A549 treated with AZD9567 at 1 μM for 4 hours (cell line): ENCODE results near the gene TRIM37. TPM values are rescaled to one million over a fixed set of nuclear protein-coding genes. Genes with fewer than 3 reads are reported as not detected.

Experiments
- total RNA-seq: library from RNA; stranded (reverse); fragments of 200-300 nt; extraction: Qiagen RNA extraction; gene quantifications from 5 replicates; pipeline ENCODE4 v1.2.3, GENCODE V29; 2022; ENCODE audit not compliant: insufficient read depth

Gene TRIM37, protein sequence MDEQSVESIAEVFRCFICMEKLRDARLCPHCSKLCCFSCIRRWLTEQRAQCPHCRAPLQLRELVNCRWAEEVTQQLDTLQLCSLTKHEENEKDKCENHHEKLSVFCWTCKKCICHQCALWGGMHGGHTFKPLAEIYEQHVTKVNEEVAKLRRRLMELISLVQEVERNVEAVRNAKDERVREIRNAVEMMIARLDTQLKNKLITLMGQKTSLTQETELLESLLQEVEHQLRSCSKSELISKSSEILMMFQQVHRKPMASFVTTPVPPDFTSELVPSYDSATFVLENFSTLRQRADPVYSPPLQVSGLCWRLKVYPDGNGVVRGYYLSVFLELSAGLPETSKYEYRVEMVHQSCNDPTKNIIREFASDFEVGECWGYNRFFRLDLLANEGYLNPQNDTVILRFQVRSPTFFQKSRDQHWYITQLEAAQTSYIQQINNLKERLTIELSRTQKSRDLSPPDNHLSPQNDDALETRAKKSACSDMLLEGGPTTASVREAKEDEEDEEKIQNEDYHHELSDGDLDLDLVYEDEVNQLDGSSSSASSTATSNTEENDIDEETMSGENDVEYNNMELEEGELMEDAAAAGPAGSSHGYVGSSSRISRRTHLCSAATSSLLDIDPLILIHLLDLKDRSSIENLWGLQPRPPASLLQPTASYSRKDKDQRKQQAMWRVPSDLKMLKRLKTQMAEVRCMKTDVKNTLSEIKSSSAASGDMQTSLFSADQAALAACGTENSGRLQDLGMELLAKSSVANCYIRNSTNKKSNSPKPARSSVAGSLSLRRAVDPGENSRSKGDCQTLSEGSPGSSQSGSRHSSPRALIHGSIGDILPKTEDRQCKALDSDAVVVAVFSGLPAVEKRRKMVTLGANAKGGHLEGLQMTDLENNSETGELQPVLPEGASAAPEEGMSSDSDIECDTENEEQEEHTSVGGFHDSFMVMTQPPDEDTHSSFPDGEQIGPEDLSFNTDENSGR
- 19.3 to 33.1 TPM (median 23.9 TPM) in 5 replicates for total RNA-seq

DNA sequence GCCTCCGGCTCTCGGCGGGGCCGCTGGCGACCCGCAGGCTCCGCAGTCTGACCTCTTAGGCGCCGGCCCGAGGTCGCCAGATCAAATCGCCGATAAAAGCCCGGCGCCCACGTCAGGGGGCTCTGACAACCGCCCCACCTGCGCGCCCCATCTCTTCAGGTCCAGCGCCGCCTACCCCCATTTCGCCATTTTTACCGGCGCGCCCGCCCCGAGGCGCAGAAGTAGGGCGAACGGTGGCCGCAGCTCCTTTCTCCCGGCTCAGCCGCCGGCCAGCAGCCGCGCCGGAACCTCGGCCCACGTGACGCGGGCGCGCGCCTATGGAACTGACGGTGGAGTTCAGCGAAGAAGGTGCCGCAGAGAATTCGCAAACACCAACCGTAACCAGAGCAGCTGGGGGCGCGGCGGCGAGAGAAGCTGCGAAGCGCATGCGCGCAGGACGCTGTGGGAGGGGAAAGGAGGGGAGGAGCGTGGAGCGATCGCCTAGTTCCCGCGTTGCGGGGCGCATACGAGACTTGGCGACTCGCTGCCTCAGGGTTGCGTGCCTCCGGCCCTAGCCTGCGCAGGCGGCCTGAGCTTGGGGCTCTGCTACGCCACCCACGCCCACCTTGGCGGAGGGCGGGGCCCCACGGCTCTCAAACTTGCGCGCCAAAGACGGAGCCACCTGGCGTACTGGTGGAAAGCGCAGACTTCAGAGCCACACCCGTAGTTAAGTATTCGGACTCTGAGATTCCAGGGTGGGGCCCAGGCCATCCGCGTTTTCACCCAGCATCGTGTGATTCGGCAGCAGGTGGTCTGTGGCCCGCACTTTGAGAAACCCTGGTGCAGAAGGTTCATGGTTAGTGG lies at the start of gene TRIM37:
TSS of gene TRIM37 (minus strand) at position 418 of the 843 bp plus-strand sequence. CDS start 419 bp downstream, outside the sequence.

DNA sequence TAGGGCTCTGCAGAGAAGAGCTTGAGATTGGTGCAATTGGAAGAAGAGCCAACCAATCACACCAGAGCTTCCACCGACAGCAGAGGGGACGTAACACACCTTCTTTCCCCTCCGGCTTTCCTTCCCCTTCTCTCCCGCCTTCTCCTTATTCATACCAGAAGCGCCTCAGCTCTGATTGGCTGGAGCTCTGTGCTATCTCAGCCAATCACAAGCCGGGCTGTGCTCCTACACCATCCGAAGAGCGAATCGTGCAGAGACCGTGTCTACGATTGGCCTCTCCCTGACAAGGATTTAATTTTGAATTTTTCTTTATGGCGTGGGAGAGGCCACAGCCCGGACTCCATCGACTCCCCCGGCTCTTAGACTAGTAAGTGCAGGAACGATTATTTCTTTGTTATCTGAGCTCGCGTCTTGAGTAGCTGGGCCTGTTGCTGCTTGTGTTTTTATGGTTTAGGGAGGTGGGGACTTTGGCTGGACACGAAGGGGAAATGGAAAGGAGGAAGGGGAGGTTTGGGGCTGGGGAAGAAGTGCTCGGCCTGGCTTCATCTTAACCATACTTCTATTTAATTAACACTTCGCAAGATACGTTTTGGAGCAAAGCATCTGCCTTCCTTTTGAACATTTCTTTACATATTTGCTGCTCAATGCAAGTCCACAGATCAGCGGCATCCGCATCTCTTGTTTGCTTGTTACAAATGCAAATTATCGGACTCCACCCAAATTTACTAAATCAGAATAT lies 48.9 kb upstream of the TRIM37 start, which contains the start of gene PRR11:
TSS of gene PRR11 (plus strand) at position 308 of the 739 bp plus-strand sequence. CDS start 14,007 bp downstream, outside the sequence.

DNA sequence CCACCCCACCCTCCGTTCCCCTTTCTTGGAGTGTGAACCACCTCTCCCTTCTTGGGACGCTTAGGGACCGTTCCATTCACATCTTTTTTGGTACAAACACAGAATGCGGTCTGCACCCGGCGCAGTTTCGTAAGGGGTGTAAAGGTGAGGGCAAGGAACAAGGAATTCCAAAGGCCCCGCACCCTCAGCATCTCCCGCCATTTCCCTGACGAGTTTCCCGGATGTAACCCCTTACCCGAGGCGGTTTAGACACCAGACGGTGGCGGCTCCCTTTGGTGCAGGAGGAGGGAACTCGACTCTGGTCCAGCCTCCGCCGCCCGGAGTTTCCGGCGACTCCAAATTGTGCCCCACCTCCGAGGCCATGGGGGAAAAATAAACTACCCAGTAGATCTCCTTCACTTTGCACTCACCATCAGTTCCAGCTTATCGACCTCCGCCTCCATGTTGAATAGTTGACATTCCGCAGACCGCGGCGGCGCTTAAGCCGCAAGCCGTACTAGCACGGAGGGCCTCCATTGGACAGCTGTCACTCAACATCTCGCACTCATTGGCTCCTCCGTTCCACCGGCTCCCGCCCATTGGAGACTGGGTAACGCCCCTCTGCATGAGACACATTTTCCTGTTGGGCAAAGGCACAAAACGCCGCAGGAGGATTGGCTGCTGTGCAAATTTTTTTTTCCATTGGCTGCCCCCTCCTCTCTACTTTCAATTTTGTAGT lies 48.2 kb upstream of the TRIM37 start, which contains the start of gene SKA2:
TSS of gene SKA2 (minus strand) at position 466 of the 718 bp plus-strand sequence. CDS start at position 443, 23 bp downstream.

Other genes starting within 250 kb of the TRIM37 start
- 90.0 to 105 TPM (median 97.6 TPM) in 5 replicates for gene SKA2, start 48.3 kb upstream of the TRIM37 start, total RNA-seq
- 46.1 to 57.4 TPM (median 52.4 TPM) in 5 replicates for gene PRR11, start 48.9 kb upstream of the TRIM37 start, total RNA-seq
- 26.9 to 31.5 TPM (median 28.5 TPM) in 5 replicates for gene SMG8, start 103.2 kb upstream of the TRIM37 start, total RNA-seq
- gene GDPD1, start 113.6 kb upstream of the TRIM37 start, total RNA-seq: 0.43 to 2.8 TPM (median 0.61 TPM) in 5 replicates
- 1.4 to 2.3 TPM (median 2.2 TPM) in 5 replicates for gene YPEL2, start 224.8 kb upstream of the TRIM37 start, total RNA-seq